Measurements from ENCODE around the gene IL12RB1. TPM values are rescaled to one million over a fixed set of nuclear protein-coding genes. Genes with fewer than 3 reads are reported as not detected.

IL12RB1 gene
- total and polyA plus RNA-seq, 2 donors (not counting 3 experiments of a cell fraction or from before 2014, with no cell fraction given): not detected

DNA sequence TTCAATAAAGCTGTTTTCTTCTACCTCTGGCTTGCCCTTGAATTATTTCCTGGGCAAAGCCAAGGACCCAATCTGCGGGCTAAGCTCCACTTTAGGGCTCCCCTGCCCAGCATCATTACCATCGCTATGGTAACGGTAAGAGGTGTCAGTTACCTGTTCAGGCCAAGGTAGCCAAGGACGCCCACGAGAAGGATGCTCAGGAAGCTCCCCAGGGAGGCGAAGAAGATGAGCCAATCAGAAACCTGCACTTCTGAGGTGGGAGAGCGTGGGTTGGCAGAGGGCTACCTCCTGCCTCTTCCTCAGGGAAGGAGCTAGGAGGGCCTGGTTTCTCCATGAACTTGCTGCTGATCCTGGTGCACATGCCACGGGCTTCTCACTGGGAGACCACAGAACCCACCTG lies 24.7 kb downstream of the IL12RB1 start:
- POLR2A ChIA-PET: interaction anchor here (0.5 kb wide), 1 partner anchor 37 kb away, joined by 3 read pairs; no protein-coding TSS in a partner anchor
- dilution Hi-C loops (cut with MboI; ENCODE audit: extremely low pct_ligation_motif_present, low sequenced_read_pairs): no loop called here

More for the DNA sequence above, 24.7 kb downstream of the IL12RB1 start:
- H3K9me3 ChIP-seq (replicated peaks; ENCODE audit: control insufficient read depth, insufficient read depth, low read length): no peaks in the 10 kb centered on the region
- H3K4me1 ChIP-seq (ENCODE audit: control insufficient read depth, extremely low read depth, insufficient read depth, low read length): peaks cover 5% of the 10 kb centered on the region
- no peaks in the 10 kb centered on the region for H3K9me1 ChIP-seq (replicated peaks; ENCODE audit: control insufficient read depth, extremely low read depth, insufficient read depth, low read length)
- H3K79me2 ChIP-seq (ENCODE audit: control insufficient read depth, insufficient read depth, low read length): no peaks in the 10 kb centered on the region
- BruUV-seq (replicated peaks): no TSS peak
- H3K4me3 ChIP-seq (replicated peaks in 1 of 3; ENCODE audit: insufficient read depth in 1 of 3, low read depth in 1 of 3, low read length in 3 of 3): no peak overlapping the region
- H4K20me1 ChIP-seq (replicated peaks; ENCODE audit: control insufficient read depth, extremely low read depth, insufficient read depth, low read length): no peaks in the 10 kb centered on the region
- no peak overlapping the region for H3K9ac ChIP-seq (replicated peaks; ENCODE audit: extremely low read depth, insufficient read depth, low read length)
- no peak for FAIRE-seq
- no peak overlapping the region for H3K4me2 ChIP-seq (ENCODE audit: insufficient read depth, low read length)
- no peak overlapping the region for H2AFZ ChIP-seq (ENCODE audit: low read depth, low read length)
- intact Hi-C loops (cut with micrococcal nuclease): no loop called here
- no peak for DNase-seq (ENCODE audit: low read depth, low spot score)
- H3K36me3 ChIP-seq (ENCODE audit: control insufficient read depth in 2 of 2, extremely low read depth in 1 of 2, insufficient read depth in 2 of 2, low read length in 2 of 2): no peaks in the 10 kb centered on the region
- CTCF ChIA-PET: interaction anchor here (0.6 to 4.2 kb wide), 8 partner anchors 10 to 208 kb away, joined by 3 to 46 read pairs (median 4); partner anchors contain the start of genes ARRDC2 and CCDC124
- no peaks in the 10 kb centered on the region for H3K27me3 ChIP-seq (ENCODE audit: control insufficient read depth in 2 of 2, insufficient read depth in 2 of 2, low read length in 2 of 2)
- no peak overlapping the region for H3K27ac ChIP-seq (ENCODE audit: insufficient read depth, low read depth, low read length)
- TF ChIP-seq MYC (IDR thresholded peaks at IDR 0.05; ENCODE audit: low read depth, low read length): no peak
- no peak for TF ChIP-seq JUN (IDR thresholded peaks at IDR 0.05; ENCODE audit: borderline replicate concordance, insufficient read depth, insufficient read length, low read depth)
- TF ChIP-seq EZH2 (IDR thresholded peaks at IDR 0.05; ENCODE audit: borderline replicate concordance, low read depth, low read length, severe bottlenecking): no peak
- no peak for TF ChIP-seq POLR2A (IDR thresholded peaks at IDR 0.05; ENCODE audit: low read depth, low read length)
- TF ChIP-seq, protein P1, sequence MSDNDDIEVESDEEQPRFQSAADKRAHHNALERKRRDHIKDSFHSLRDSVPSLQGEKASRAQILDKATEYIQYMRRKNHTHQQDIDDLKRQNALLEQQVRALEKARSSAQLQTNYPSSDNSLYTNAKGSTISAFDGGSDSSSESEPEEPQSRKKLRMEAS (IDR thresholded peaks at IDR 0.05; ENCODE audit: insufficient read depth, insufficient read length): no peak
- no peak for TF ChIP-seq GATA2 (IDR thresholded peaks at IDR 0.05; ENCODE audit: insufficient read depth, insufficient read length, low read depth, low read length)
- TF ChIP-seq POLR2AphosphoS5 (IDR thresholded peaks at IDR 0.05; ENCODE audit: insufficient read depth, low read depth, low read length): no peak
- TF ChIP-seq, protein P2, sequence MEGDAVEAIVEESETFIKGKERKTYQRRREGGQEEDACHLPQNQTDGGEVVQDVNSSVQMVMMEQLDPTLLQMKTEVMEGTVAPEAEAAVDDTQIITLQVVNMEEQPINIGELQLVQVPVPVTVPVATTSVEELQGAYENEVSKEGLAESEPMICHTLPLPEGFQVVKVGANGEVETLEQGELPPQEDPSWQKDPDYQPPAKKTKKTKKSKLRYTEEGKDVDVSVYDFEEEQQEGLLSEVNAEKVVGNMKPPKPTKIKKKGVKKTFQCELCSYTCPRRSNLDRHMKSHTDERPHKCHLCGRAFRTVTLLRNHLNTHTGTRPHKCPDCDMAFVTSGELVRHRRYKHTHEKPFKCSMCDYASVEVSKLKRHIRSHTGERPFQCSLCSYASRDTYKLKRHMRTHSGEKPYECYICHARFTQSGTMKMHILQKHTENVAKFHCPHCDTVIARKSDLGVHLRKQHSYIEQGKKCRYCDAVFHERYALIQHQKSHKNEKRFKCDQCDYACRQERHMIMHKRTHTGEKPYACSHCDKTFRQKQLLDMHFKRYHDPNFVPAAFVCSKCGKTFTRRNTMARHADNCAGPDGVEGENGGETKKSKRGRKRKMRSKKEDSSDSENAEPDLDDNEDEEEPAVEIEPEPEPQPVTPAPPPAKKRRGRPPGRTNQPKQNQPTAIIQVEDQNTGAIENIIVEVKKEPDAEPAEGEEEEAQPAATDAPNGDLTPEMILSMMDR (IDR thresholded peaks at IDR 0.05; ENCODE audit: extremely low read depth in 1 of 2, insufficient read depth in 1 of 2, low read depth in 1 of 2, low read length in 2 of 2): no peak
- no peak for TF ChIP-seq FOS (IDR thresholded peaks at IDR 0.05; ENCODE audit: borderline replicate concordance, insufficient read depth, low read length)

Data from endothelial cell of umbilical vein (primary cell).